Activated T-helper 17 cell treated with anti-CD3 and anti-CD28 coated beads, Interleukin-2, amount 50 U/mL, for 72 hours (primary cell): ENCODE data around the gene ANO7. TPM values are rescaled to one million over a fixed set of nuclear protein-coding genes. Genes with fewer than 3 reads are reported as not detected.
A peak's percentile ranks its signal among the peaks of the same experiment; 100 is the strongest.

Experiments used
- ATAC-seq: fragments of 150-1000 bp; cut with Tn5 transposase; replicated peaks from 2 replicates; pipeline ENCODE4 v1.10.0; 2021; ENCODE audit warnings: mild to moderate bottlenecking, moderate library complexity
- H3K27ac Mint-ChIP-seq: one replicate; pipeline ENCODE4 v1.8.0; 2022; ENCODE audit warnings: mixed read lengths
- H3K27me3 Mint-ChIP-seq: one replicate; pipeline ENCODE4 v1.8.0; 2022; ENCODE audit warnings: mixed read lengths
- H3K36me3 Mint-ChIP-seq: one replicate; pipeline ENCODE4 v1.8.0; 2022; ENCODE audit warnings: low read depth, mild to moderate bottlenecking, mixed read lengths
- H3K4me1 Mint-ChIP-seq: one replicate; pipeline ENCODE4 v1.8.0; 2022; ENCODE audit warnings: mixed read lengths
- H3K4me3 Mint-ChIP-seq: one replicate; pipeline ENCODE4 v1.8.0; 2022; ENCODE audit warnings: mild to moderate bottlenecking, mixed read lengths
- H3K9me3 Mint-ChIP-seq: one replicate; pipeline ENCODE4 v1.8.0; 2022; ENCODE audit warnings: mixed read lengths
- total RNA-seq, 2 donors: library from RNA; stranded (reverse); gene quantifications; one replicate each; pipeline ENCODE4 v1.2.3, GENCODE V29; 2022

ANO7 gene
- total RNA-seq, 2 donors from 2014 or later = 1.6 to 12.8 TPM

DNA sequence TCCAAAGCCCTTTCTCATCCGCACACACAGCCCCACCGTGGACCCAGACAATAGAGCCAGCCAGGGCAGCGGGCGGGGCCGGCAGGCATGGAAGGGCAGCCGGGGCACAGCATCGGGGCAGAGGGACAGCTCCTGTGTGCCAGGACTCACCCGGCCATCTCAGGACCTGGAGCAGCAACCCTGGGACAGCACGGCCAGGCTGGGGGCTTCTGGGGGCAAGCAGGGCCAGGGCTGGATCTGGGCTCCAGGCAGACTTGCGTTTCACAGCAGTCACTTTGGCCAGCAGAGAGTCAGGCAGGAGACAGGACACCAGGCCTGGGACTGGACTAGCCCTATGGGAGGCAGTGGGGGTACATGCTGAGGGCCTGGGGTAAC is 15.5 kb downstream of the ANO7 start:
- no peaks in the 10 kb centered on the region for H3K4me1 Mint-ChIP-seq
- no peak for ATAC-seq
- H3K9me3 Mint-ChIP-seq = no peaks in the 10 kb centered on the region
- no peaks in the 10 kb centered on the region for H3K27me3 Mint-ChIP-seq
- H3K27ac Mint-ChIP-seq = no peak overlapping the region
- H3K36me3 Mint-ChIP-seq = no peaks in the 10 kb centered on the region
- H3K4me3 Mint-ChIP-seq = no peak overlapping the region

DNA sequence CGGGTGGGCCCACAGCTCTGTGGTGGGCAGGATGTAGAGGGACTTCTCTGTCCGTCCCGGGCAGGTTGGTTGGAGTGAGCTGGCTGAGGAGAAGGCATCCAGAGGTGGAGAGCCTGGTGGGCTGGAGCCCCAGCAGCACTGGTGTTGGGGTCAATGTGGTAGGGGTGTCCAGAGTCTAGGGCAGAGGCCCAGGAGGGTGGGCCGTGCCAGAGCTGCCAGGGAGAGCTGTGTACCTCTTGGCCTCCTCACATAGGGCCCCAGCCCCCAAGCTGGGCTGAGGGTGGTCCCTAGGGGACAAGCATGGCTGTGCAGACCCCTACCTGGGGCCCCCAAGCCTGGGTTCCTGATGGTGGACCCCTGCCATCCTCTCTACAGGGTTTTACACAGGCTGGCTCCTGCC is 16.0 kb downstream of the ANO7 start:
- H3K4me3 Mint-ChIP-seq = no peak overlapping the region
- no peaks in the 10 kb centered on the region for H3K36me3 Mint-ChIP-seq
- no peak for ATAC-seq
- H3K27ac Mint-ChIP-seq = no peak overlapping the region
- H3K27me3 Mint-ChIP-seq = no peaks in the 10 kb centered on the region
- no peaks in the 10 kb centered on the region for H3K9me3 Mint-ChIP-seq
- H3K4me1 Mint-ChIP-seq = no peaks in the 10 kb centered on the region

DNA sequence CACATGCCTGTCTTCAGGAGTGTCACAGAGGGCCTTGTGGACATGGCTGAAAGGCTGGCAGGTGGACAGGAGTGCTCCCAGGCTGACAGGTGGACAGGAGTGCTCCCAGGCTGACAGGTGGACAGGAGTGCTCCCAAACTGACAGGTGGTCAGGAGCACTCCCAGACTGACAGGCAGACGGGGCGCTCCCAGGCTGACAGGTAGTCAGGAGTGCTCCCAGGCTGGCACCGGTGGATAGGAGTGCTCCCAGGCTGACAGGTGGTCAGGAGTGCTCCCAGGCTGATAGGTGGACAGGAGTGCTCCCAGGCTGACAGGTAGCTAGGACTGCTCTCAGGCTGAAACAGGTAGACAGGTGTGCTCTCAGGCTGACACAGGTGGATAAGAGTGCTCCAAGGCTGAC is 16.6 kb downstream of the ANO7 start:
- ATAC-seq = no peak
- Mint-ChIP-seq H3K4me3 (no peak overlapping the region), H3K27ac (no peak overlapping the region), H3K4me1 (no peaks in the 10 kb centered on the region), H3K9me3 (no peaks in the 10 kb centered on the region), H3K27me3 (no peaks in the 10 kb centered on the region), H3K36me3 (no peaks in the 10 kb centered on the region)

DNA sequence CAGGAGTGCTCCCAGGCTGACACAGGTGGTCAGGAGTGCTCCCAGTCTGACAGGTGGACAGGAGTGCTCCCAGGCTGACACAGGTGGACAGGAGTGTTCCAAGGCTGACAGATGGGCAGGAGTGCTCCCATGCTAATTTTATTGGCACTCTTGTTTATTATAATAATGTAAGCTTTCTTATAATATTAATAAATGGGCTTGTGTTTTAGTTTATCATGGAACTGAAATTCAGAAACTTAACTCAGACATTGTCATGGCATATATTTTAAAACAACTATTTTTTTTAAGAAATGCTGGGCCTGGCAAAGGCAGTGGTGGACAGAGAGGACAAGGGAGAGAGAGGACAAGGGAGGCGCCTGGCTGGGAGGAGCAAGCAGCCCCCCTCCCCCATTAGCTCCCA is 18.7 kb downstream of the ANO7 start:
- no peak for ATAC-seq
- H3K27me3 Mint-ChIP-seq = no peaks in the 10 kb centered on the region

DNA sequence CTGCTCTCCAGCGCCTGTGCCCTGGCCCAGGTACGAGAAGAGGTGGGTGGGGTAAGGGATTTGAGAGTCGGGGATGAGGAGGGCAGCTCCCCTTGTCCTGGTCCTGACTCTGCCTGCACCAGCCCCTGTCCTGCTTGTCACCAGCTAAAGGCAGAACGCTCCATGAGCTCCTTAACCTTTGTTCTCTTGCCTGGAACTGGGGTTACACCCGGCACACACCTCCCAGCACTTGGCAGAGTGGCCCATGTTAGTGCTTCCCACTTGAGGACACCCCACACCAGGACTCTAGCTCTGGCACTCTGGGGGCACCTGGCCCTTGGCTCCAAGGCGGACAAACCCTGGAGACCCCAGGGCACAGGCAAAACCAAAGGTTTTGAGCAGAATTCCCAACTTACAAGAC is 19.2 kb downstream of the ANO7 start:
- ATAC-seq = no peak
- Mint-ChIP-seq H3K27ac (no peak overlapping the region), H3K4me3 (no peak overlapping the region), H3K36me3 (no peaks in the 10 kb centered on the region), H3K9me3 (no peaks in the 10 kb centered on the region), H3K27me3 (no peaks in the 10 kb centered on the region), H3K4me1 (no peaks in the 10 kb centered on the region)

More for the DNA sequence above, 18.7 kb downstream of the ANO7 start:
- Mint-ChIP-seq H3K27ac (no peak overlapping the region), H3K4me1 (no peaks in the 10 kb centered on the region), H3K36me3 (no peaks in the 10 kb centered on the region), H3K9me3 (no peaks in the 10 kb centered on the region), H3K4me3 (no peak overlapping the region)

DNA sequence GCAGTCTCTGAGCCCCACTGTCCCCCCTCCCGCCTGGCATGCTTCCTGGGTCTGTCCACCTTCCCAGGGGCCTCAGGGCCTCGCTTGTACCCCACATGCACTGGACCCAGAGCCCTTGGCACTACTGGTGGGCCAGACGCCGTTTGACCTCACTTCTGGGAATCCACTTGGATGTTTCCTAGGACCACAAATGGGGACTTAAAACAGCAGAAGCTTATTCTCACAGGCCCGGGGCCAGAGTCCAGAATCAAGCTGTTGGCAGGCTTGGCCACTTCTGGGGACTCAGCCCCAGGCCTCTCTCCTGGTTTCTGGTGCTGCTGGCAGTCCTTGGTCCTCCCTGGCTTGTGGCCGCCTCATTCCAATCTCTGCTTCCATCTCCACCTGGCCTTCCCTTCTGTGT is 19.6 kb downstream of the ANO7 start:
- Mint-ChIP-seq H3K9me3 (no peaks in the 10 kb centered on the region), H3K4me1 (no peaks in the 10 kb centered on the region), H3K27me3 (no peaks in the 10 kb centered on the region), H3K4me3 (no peak overlapping the region), H3K27ac (no peak overlapping the region), H3K36me3 (no peaks in the 10 kb centered on the region)
- ATAC-seq = no peak

DNA sequence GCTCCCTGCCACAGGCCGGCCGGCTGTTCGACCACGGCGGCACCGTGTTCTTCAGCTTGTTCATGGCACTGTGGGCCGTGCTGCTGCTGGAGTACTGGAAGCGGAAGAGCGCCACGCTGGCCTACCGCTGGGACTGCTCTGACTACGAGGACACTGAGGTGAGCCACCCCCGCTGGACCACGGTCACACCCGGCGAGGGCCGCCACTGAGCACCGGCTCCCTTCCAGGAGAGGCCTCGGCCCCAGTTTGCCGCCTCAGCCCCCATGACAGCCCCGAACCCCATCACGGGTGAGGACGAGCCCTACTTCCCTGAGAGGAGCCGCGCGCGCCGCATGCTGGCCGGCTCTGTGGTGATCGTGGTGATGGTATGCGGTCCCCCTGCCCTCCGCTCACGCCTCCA is 20.8 kb downstream of the ANO7 start:
- H3K4me3 Mint-ChIP-seq = no peak overlapping the region
- H3K4me1 Mint-ChIP-seq = no peaks in the 10 kb centered on the region
- no peak overlapping the region for H3K27ac Mint-ChIP-seq
- no peaks in the 10 kb centered on the region for H3K9me3 Mint-ChIP-seq
- no peak for ATAC-seq
- no peaks in the 10 kb centered on the region for H3K27me3 Mint-ChIP-seq
- no peaks in the 10 kb centered on the region for H3K36me3 Mint-ChIP-seq

DNA sequence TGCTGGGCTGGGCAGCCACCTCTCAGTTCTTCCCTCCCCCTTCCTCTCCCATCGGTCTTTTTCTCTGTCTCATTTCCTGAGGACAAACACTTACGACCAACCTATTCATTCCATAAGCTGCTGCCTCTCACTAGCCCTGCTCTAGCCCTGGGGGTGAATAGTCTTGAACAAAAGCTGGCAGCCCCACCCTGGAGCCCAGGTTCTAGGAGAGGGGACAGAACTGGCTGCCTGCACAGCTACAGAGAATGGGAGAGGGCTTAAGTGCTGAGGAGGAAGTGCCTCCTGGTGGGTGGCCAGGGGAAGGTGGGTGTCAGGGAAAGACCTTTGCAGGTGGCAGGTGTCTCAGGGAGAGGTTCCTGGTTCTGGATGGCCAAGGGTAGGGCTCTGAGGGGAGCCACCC is 22.8 kb downstream of the ANO7 start:
- H3K4me1 Mint-ChIP-seq = no peaks in the 10 kb centered on the region
- no peak overlapping the region for H3K4me3 Mint-ChIP-seq
- ATAC-seq = no peak
- no peaks in the 10 kb centered on the region for H3K27me3 Mint-ChIP-seq
- H3K9me3 Mint-ChIP-seq = no peaks in the 10 kb centered on the region
- H3K27ac Mint-ChIP-seq = peak overlapping the region; percentile 69
- H3K36me3 Mint-ChIP-seq = no peaks in the 10 kb centered on the region

DNA sequence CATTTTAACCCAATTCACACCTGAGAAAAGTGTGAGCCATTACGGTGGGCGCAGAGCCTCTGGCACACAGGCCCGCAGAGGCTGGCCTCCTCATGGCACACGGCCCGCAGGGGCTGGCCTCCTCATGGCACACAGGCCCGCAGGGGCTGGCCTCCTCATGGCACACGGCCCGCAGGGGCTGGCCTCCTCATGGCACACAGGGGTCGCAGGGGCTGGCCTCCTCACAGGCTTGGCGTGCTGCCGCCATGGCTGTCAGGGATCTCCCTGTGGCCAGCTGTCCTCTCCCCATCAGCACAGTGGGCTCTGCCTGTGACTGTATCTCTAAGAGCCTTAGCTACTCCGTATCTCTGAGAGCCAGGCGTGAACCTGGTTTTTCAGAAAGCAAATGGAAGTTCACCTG is 24.6 kb downstream of the ANO7 start:
- no peak overlapping the region for H3K27ac Mint-ChIP-seq
- H3K36me3 Mint-ChIP-seq = no peaks in the 10 kb centered on the region
- no peak overlapping the region for H3K4me3 Mint-ChIP-seq
- no peaks in the 10 kb centered on the region for H3K9me3 Mint-ChIP-seq
- H3K27me3 Mint-ChIP-seq = no peaks in the 10 kb centered on the region
- no peaks in the 10 kb centered on the region for H3K4me1 Mint-ChIP-seq
- no peak for ATAC-seq

DNA sequence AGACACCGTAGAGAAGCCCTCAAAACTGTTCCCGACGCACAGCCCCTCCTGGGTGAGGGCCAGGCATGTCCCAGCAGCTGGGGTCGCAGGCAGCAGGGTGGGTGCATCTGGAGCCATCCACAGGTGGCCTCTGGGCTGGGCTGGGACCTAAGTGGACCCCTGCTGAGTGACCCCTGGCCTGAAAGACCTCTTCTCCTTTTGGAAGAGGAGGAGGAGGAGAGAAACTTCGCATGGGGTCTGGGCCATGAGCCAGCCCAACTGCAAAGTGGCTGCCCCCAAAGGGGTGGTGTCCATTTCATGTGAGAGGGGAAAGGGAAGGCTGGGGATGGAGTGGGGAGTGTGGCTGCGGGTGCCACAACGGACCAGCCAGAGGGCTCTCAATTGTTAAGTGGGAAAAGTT is 25.1 kb downstream of the ANO7 start:
- H3K4me1 Mint-ChIP-seq = no peaks in the 10 kb centered on the region
- H3K4me3 Mint-ChIP-seq = no peak overlapping the region
- H3K36me3 Mint-ChIP-seq = peaks cover 4% of the 10 kb centered on the region
- no peaks in the 10 kb centered on the region for H3K9me3 Mint-ChIP-seq
- H3K27me3 Mint-ChIP-seq = no peaks in the 10 kb centered on the region
- no peak for ATAC-seq
- H3K27ac Mint-ChIP-seq = no peak overlapping the region

DNA sequence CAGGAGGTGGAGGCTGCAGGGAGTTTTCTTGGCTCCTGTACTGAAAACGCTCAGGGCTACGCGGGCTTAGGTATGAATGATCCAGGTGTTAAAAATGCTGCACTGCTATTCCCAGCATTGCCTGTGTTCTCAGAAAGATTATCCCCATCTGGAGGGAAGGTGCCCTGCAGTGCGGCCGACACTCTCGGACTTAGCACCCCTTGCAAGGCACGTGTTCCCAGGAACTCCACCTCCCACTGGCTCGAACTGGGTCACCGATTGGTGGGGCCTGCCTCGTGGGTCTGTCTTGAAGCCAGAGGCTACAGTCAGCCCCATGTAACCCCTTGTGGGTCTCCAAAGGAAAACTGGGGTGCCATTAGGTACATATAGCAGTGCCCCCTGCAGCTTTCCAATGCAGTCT is 25.7 kb downstream of the ANO7 start:
- no peak for ATAC-seq
- Mint-ChIP-seq H3K9me3 (no peaks in the 10 kb centered on the region), H3K4me3 (no peak overlapping the region), H3K27ac (no peak overlapping the region), H3K4me1 (no peaks in the 10 kb centered on the region), H3K27me3 (no peaks in the 10 kb centered on the region), H3K36me3 (peaks cover 10% of the 10 kb centered on the region)

DNA sequence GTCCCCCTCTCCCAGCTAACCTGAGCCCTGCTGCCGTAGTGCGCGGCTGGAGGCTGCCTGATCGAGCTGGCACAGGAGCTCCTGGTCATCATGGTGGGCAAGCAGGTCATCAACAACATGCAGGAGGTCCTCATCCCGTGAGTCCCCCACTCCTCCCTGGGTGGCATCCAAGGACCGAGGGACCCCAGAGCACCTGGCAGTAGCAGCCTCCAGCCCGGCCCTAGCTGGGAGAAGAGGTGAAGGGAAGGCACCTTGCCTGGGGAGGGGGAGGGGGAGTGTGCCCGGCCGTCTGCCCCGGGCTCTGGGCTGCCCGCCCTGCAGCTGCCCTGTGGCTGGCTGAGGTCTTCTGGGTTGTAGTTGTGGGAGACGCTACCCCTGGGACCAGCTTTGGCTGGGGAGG is 26.3 kb downstream of the ANO7 start:
- Mint-ChIP-seq H3K36me3 (peaks cover 16% of the 10 kb centered on the region), H3K27me3 (no peaks in the 10 kb centered on the region), H3K4me3 (no peak overlapping the region), H3K9me3 (no peaks in the 10 kb centered on the region), H3K4me1 (no peaks in the 10 kb centered on the region), H3K27ac (no peak overlapping the region)
- no peak for ATAC-seq

DNA sequence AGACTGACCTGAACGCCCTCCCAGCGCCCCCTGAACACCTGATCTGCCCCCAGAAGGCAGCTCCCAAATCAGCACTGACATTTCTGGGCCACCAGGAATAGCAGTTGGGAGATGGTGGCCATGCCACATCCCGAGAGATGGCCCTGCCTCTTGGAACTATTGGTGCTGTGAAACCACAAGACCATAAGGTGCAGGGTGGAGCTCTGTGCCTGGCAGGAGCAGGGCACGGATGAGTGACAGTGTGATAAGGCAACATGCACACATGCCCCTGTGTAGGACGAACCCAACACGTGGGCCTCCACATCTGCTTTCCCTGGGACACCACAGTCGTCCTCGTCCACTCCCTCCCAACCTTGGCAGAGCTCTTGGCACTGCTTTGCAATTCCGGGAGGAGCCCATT is 26.9 kb downstream of the ANO7 start:
- no peaks in the 10 kb centered on the region for H3K27me3 Mint-ChIP-seq
- H3K4me3 Mint-ChIP-seq = no peak overlapping the region
- no peak for ATAC-seq
- H3K36me3 Mint-ChIP-seq = peaks cover 20% of the 10 kb centered on the region
- H3K27ac Mint-ChIP-seq = no peak overlapping the region
- no peaks in the 10 kb centered on the region for H3K4me1 Mint-ChIP-seq
- no peaks in the 10 kb centered on the region for H3K9me3 Mint-ChIP-seq

DNA sequence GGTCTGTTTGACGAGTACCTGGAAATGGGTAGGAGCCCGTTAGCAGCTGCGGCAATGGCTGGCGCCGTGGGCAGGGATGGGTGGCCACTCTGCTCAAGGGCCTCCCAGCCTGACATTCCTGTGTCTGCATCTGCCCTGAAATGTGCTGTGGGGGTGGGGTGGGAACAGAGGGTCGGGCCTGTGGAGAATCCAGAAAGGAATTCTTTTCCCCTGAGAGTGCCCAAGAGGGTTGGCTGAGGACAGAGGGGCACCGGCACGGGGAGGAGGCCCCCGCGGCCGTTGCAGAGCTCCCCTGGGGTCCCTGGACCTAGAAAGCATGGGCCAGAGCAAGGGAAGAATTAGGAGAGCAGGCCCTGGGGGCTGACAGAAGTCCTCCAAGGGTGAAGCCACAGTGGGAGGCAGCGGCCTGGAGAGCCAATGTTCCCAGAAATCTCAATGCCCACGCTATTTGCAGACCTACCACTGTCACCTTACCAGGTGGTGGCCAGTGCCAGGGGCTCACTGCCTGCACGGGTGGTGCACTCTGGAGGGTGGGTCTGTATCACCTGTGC is 27.8 kb downstream of the ANO7 start:
- Mint-ChIP-seq H3K27ac (no peak overlapping the region), H3K4me3 (peak overlapping the region; percentile 87), H3K4me1 (no peaks in the 10 kb centered on the region), H3K9me3 (no peaks in the 10 kb centered on the region), H3K36me3 (peaks cover 20% of the 10 kb centered on the region), H3K27me3 (no peaks in the 10 kb centered on the region)
- no peak for ATAC-seq

DNA sequence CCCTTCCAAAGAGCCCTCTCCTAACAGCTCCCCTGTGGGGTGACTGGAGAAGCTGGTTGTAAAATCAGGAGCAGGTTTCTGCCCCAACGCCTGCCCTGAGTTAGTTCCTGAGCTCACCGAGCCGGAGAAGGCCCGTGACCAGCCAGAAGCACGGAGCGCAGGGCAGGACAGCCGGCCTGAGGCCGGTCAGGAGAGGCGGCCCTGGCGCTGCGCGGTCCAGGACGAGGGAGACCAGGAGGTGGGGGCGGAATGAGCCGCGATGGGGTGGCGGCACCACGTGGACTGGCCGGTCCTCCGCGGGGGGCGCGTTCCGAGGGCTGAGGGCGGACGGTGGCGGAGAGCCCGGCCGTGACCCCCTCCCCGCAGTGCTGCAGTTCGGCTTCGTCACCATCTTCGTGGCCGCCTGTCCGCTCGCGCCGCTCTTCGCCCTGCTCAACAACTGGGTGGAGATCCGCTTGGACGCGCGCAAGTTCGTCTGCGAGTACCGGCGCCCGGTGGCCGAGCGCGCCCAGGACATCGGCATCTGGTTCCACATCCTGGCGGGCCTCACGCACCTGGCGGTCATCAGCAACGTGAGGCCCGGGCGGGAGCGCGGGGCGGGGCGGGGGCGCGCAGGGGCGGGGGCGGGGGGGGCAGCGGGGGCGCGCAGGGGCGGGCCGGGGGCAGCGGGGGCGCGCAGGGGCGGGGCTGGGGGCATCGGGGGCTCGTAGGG is 29.0 kb downstream of the ANO7 start:
- Mint-ChIP-seq H3K36me3 (peaks cover 22% of the 10 kb centered on the region), H3K27me3 (no peaks in the 10 kb centered on the region), H3K27ac (no peak overlapping the region), H3K9me3 (no peaks in the 10 kb centered on the region), H3K4me3 (peak overlapping the region; percentile 87), H3K4me1 (no peaks in the 10 kb centered on the region)
- peak; percentile 59 for ATAC-seq
